Activated T-helper 1 cell treated with anti-CD3 and anti-CD28 coated beads, Interleukin-12 subunit alpha, Interleukin-12 subunit beta, Interleukin-2, Interleukin-4 antibody, amounts not matched to agents 30 ng/mL and 10 ng/mL and 1 ng/mL, durations not matched to agents 14 hours and 24 hours and 36 hours (primary cell): ENCODE measurements around the gene HEPACAM. TPM values are rescaled to one million over a fixed set of nuclear protein-coding genes. Genes with fewer than 3 reads are reported as not detected.

Experiments used
- DNase-seq: peaks from one replicate; pipeline ENCODE4 v3.0.0; 2021; ENCODE audit warnings: low spot score
- H3K27ac Mint-ChIP-seq: one replicate; pipeline ENCODE4 v1.8.0; 2021; ENCODE audit warnings: mild to moderate bottlenecking, mixed read lengths
- H3K27me3 Mint-ChIP-seq: one replicate; pipeline ENCODE4 v1.8.0; 2022; ENCODE audit warnings: mild to moderate bottlenecking, moderate library complexity, mixed read lengths; ENCODE audit not compliant: insufficient read depth
- H3K36me3 Mint-ChIP-seq: one replicate; pipeline ENCODE4 v1.8.0; 2021; ENCODE audit warnings: low read depth, mixed read lengths
- H3K4me1 Mint-ChIP-seq: one replicate; pipeline ENCODE4 v1.8.0; 2021; ENCODE audit warnings: low read depth, mixed read lengths
- H3K4me3 Mint-ChIP-seq: one replicate; pipeline ENCODE4 v1.8.0; 2021; ENCODE audit warnings: mild to moderate bottlenecking, moderate library complexity, mixed read lengths
- H3K9me3 Mint-ChIP-seq: one replicate; pipeline ENCODE4 v1.8.0; 2021; ENCODE audit warnings: mixed read lengths
- intact Hi-C: fragments of 100-400 bp; cut with micrococcal nuclease; formaldehyde crosslinking; loops from one replicate; pipeline ENCODE4 v1.15.1; 2024
- total RNA-seq: library from RNA; stranded (reverse); gene quantifications from 2 replicates; pipeline ENCODE4 v1.2.3, GENCODE V29; 2022

Gene HEPACAM
- total RNA-seq, 1 donor from 2014 or later: not detected

DNA sequence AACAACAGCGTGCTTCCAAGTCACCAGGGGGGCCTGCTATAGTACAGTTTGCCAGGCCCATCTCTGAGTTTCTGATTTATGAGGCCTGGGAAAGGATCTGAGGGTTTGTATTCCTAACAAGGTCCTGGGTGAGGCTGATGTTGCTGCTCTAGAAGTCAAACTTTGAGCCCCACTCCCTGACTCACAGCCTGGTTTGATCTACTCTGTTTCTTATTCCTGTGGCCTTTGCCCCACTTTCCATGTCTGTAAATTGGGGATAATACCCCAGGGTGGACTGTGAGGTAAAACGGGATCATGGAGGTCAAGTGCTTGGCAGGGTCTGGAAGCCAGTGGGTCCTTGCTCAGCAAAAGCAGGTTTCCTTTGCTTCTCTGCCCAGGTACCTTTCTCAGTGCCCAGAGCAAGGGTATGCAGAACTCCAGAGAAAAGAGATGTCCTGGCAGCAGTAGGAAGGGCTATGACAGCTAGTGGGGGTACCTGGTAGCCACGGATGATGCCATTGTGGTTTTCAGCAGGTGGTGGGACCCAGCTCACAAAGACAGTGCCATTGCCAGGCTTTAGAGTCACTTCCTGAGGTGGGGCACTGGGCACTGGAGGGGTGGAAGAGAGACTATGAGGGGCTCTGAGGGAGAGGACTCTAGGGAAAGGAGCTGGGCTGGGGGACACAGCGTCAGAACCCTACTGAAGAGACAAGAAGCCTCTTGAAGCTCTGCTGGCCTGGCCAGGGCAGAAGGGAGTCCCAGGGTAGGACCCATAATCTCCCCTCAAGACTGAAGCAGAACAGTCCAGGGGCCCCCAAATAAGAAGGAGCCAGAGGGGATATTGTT, 41.0 kb downstream of the HEPACAM start:
- no peak for DNase-seq
- Mint-ChIP-seq H3K4me3 (no peak overlapping the region), H3K9me3 (no peaks in the 10 kb centered on the region), H3K27me3 (peaks cover 18% of the 10 kb centered on the region), H3K36me3 (no peaks in the 10 kb centered on the region), H3K27ac (no peak overlapping the region), H3K4me1 (peaks cover 4% of the 10 kb centered on the region)
- intact Hi-C loops: no loop called here

DNA sequence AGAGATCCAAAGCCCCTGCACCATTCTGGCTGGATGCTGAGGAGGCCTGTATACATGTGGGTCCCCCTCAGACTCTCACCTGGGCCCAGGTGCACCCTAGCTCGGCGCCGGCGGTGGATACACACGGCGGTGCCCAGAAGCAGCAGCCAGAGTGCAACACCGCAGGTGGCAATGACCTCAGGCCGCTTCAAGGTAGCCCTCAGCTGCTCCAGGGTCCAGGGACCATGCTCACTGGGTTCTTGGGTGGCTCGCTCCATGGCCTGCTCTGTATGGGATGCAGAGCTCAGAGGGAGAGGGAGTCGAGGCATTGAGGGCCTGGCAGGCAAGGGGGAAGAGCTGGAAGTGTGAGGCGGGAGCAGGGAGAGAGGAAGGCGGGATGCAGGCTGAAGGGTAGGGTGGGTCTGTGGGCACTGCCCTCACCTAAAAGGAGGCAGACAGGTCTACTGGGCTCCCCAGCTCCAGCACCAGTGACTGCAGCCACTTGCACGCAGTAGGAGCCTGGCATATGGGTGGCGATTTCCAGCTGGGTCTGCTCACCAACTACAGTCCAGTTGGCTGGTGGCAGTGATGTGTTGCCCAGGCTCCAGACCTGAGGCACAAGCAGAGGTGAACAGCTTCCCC, 42.0 kb downstream of the HEPACAM start:
- Mint-ChIP-seq H3K9me3 (no peaks in the 10 kb centered on the region), H3K27ac (no peak overlapping the region), H3K36me3 (no peaks in the 10 kb centered on the region), H3K4me3 (no peak overlapping the region), H3K4me1 (peaks cover 4% of the 10 kb centered on the region), H3K27me3 (peaks cover 16% of the 10 kb centered on the region)
- no peak for DNase-seq
- intact Hi-C loops: no loop called here

DNA sequence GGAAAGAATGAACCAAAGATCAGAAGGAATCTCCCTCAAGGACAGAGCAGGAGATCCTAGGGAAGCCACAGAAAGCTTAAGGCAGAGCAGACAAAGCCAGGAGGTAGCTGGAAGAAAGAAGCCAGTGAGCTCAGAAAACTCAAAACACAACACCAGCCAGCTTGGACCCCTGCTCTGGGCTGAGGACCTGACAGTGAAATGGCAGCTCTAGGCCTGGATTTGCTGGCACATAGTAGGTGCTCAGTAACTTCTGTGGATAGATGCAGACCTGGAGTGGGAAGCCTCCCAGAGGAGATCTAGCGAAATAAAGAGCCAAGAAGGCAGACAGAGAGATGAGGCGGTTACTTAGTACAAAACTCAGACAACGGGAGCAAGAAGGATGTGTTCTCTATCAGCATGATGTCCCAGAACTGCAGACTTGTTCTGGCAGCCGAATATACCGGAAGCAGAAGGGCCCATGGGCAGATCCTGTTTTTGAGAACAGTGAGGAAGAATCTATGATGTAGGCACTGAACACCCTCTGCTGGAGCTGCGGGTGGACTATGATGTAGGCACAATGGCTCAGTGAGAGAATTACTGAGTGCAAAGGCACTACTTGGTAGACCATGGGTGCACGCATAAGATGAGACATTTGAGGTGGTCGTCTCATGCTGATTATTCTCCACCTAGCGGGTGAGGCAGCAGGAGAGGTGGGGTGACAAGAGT, 42.9 kb downstream of the HEPACAM start:
- intact Hi-C loops: no loop called here
- Mint-ChIP-seq H3K9me3 (no peaks in the 10 kb centered on the region), H3K4me3 (no peak overlapping the region), H3K36me3 (no peaks in the 10 kb centered on the region), H3K27ac (no peak overlapping the region), H3K4me1 (peaks cover 4% of the 10 kb centered on the region), H3K27me3 (peaks cover 13% of the 10 kb centered on the region)
- no peak for DNase-seq

DNA sequence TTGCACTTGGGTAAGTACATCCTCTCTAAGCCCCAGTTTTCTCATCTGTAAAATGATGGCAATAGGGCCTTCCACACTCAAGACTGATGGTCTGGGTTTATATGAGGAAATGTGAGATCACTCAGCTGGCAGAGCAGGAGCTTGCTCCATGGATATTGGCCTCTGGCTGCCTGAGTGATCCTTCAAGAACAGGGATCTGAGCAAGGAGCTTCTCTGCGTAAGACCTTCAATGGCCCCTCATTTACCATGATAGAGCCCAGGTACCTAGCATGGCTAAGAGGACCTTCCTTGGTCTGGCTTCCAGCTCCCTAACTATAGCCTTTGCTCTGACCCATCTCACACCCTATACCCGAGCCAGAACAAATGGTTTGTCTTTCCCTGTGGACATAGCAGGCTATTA, 43.7 kb downstream of the HEPACAM start:
- H3K4me3 Mint-ChIP-seq: no peak overlapping the region
- intact Hi-C loops: no loop called here
- H3K36me3 Mint-ChIP-seq: no peaks in the 10 kb centered on the region
- H3K9me3 Mint-ChIP-seq: no peaks in the 10 kb centered on the region
- no peaks in the 10 kb centered on the region for H3K4me1 Mint-ChIP-seq
- H3K27me3 Mint-ChIP-seq: peaks cover 13% of the 10 kb centered on the region
- no peak overlapping the region for H3K27ac Mint-ChIP-seq
- no peak for DNase-seq

DNA sequence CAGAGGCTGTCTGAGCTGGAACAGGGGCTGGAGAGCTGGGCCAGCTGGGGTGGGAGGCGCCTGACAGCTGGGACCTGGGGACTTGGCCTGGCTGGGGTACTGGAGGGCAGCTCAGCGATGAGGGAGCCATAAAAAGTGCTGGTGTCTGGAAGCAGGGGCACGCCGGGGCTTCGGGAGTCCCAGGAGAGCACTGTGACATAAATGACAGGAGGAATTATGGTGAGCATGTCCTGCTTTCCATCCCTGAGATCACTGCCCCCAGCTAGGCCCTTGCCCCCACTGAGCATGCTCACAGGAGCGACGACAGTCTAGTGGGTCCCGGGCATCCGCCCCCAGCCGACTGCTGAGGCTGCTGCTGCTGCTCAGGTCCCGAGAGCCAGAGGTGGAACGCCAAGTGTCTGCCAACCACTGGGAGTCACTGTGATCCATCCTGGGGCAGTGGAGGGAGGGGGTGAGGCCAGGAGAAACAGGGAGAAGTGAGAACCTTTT, 44.4 kb downstream of the HEPACAM start:
- no peaks in the 10 kb centered on the region for H3K4me1 Mint-ChIP-seq
- intact Hi-C loops: no loop called here
- peaks cover 13% of the 10 kb centered on the region for H3K27me3 Mint-ChIP-seq
- no peaks in the 10 kb centered on the region for H3K36me3 Mint-ChIP-seq
- no peak overlapping the region for H3K27ac Mint-ChIP-seq
- H3K4me3 Mint-ChIP-seq: no peak overlapping the region
- H3K9me3 Mint-ChIP-seq: no peaks in the 10 kb centered on the region
- DNase-seq: no peak

DNA sequence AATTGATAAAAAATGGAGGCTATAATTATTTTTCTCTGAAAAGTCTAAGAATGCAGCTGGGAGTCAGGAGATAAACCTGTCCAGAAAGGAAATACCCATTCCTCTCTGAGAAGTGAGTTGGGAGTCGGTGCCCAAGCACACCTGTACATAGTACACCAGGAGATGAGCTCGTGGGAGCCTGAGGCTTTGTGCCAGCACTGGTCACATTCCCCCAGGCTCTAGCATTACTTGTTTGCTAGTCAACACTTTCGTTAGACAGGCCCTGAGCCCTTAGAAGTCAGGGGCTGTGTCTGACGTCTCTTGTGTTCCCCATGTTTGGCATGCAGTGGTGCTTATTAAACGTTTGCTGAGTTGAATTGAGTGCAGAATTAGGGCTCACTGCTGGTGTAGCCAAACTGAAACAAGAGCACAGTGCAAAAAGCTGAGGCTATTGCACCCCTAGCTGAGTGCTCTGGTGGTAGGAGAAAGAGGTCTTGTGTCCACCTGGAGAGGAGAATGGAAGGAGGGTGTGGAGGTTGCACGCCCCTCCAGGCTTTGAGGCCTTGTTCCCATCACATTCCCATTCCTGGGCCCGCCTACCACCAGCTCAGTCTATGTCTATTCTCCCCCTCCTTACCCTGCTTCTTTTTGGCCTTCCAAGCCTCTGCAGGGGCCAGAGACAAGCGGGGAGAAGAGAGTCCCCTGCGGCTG, 45.0 kb downstream of the HEPACAM start:
- H3K27ac Mint-ChIP-seq: no peak overlapping the region
- peaks cover 13% of the 10 kb centered on the region for H3K27me3 Mint-ChIP-seq
- H3K36me3 Mint-ChIP-seq: no peaks in the 10 kb centered on the region
- H3K4me3 Mint-ChIP-seq: no peak overlapping the region
- intact Hi-C loops: no loop called here
- no peaks in the 10 kb centered on the region for H3K9me3 Mint-ChIP-seq
- no peaks in the 10 kb centered on the region for H3K4me1 Mint-ChIP-seq
- no peak for DNase-seq

DNA sequence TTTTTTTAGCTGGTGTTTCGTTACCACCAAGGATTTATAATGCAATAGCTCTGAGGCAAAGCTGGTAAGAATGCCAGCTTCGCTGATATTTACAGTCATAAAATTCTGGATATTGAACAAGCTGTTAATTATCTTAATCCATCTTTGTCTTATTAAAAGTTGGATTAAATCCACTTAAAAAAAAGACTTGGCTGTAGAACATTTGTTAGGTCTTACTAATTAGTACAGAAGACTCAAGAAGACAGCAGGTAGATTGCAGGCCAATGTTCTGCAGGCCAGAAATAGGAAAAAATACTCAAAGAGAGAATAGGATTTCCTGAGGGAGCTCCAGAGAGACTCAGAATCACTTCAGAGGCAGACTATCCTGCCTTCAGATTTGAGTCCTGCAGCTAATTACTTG, 45.7 kb downstream of the HEPACAM start:
- Mint-ChIP-seq H3K9me3 (no peaks in the 10 kb centered on the region), H3K4me1 (no peaks in the 10 kb centered on the region), H3K4me3 (no peak overlapping the region), H3K36me3 (no peaks in the 10 kb centered on the region), H3K27me3 (peaks cover 16% of the 10 kb centered on the region), H3K27ac (no peak overlapping the region)
- intact Hi-C loops: no loop called here
- no peak for DNase-seq

DNA sequence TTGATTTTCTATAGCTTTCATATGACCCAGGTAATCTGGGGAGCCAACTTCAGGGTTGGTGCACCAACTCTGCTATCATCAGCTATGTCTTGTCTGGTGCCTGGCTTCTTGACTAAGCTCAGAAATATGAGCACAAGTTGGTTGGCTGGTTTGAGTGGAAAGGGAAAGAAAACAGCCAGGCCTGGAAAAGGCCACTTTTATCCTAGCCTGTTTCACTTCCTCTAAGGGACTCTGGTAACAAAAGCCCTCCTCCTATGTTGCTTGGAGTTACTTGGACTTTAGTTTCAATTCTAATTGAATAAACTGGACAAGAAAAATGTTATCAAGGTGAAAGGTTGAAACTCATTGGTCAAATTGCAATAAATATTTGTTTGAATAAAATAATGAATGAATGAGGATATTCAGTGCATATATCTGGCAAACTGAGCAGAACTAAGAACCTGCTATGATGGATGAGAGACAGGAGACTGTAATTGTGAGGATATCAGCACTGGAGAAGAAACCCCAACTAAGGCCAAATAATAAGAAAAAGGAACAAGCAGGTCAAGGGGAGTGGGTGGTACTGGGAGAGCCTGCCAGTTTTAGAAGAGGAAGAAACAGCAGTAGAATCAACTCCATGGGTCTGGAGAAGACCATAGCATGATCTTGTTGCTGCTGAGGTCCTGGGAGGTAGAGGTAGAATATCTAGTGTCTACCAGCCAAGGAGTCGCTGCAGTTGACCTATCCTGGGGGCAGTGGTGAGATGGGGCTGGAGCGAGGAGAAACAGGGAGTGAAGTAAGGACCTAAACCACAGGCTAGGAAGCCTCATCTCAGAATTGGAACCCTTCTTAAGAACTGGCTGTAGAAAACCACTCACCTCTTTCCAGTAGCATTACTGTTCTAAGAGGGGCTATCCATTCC, 46.4 kb downstream of the HEPACAM start:
- H3K27me3 Mint-ChIP-seq: peaks cover 14% of the 10 kb centered on the region
- no peaks in the 10 kb centered on the region for H3K9me3 Mint-ChIP-seq
- no peak overlapping the region for H3K27ac Mint-ChIP-seq
- intact Hi-C loops: no loop called here
- H3K4me3 Mint-ChIP-seq: no peak overlapping the region
- H3K4me1 Mint-ChIP-seq: no peaks in the 10 kb centered on the region
- DNase-seq: no peak
- no peaks in the 10 kb centered on the region for H3K36me3 Mint-ChIP-seq

DNA sequence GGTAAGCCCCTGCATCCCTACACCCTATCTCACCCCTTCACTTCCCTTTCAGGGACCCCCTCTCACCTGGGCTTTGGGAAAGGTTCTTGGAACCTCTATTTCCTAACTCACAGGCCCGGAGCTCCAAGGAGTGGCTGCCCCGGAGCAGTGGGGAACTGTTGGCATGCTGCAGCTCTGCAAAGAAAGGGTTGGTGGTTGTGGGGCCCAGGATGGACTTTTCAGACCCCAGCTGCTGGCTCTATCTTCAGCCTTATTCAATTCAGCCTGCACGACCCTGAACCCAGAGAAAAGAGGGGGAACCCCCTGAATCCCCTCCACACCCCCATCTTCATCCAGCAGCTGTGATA, 48.2 kb downstream of the HEPACAM start:
- H3K4me3 Mint-ChIP-seq: no peak overlapping the region
- H3K9me3 Mint-ChIP-seq: no peaks in the 10 kb centered on the region
- H3K27me3 Mint-ChIP-seq: peaks cover 11% of the 10 kb centered on the region
- no peak overlapping the region for H3K27ac Mint-ChIP-seq
- no peaks in the 10 kb centered on the region for H3K4me1 Mint-ChIP-seq
- H3K36me3 Mint-ChIP-seq: no peaks in the 10 kb centered on the region
- no peak for DNase-seq
- intact Hi-C loops: no loop called here

DNA sequence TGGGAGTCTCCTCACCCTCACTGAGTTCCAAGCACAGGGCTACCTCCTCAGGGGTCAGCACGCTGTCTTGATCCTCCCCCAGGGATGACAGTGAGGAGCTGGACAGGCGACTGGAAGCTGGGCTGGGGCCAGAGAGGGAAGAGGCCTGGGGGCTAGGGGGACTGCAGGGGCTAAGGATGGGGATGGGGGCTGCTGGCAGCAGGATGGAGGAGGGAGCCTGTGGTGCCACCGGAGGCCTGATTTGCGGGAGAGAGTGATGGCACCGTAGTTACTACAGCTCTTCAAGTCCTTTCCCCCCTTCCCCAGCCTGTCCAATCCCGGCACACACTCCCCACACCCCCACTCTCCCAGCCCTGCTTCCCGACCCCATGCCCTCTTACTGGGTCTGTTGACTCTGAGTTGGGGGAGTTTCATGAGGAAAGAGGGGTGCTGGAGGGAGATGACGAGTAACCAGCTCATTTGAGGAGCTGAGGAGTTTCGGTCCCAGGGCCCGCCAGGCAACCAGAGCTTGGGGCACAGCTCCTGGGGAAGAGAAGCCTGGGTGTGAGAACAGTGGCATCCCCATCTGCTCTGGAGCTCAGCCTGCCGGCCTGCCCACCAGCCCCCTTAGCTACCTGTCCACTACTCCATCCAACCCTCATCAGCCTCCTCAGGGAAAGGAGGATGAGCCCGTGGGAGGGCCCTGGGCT, 48.7 kb downstream of the HEPACAM start:
- no peak overlapping the region for H3K27ac Mint-ChIP-seq
- no peaks in the 10 kb centered on the region for H3K36me3 Mint-ChIP-seq
- no peak overlapping the region for H3K4me3 Mint-ChIP-seq
- intact Hi-C loops: no loop called here
- H3K4me1 Mint-ChIP-seq: no peaks in the 10 kb centered on the region
- DNase-seq: no peak
- peaks cover 11% of the 10 kb centered on the region for H3K27me3 Mint-ChIP-seq
- H3K9me3 Mint-ChIP-seq: no peaks in the 10 kb centered on the region

DNA sequence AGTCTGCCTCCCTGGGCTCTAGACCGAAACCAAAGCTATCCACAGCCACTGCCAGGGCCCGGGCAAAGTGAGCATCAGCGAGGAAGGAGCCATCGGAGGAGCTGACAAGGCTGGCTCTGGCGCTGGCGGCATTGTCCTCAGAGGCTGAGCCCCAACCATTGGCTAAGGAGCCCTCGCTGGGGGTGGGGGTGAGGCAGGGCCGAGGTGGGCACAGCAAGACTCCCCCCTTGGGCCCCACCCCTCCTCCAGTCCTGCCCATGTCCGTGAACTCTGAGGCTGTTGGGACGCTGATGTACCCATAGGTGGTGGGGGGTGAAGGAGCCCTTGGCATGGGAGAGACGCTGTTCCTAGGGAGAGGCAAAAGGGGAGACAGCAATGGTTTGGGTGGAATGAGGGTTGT, 49.4 kb downstream of the HEPACAM start:
- no peak for DNase-seq
- Mint-ChIP-seq H3K36me3 (no peaks in the 10 kb centered on the region), H3K4me3 (no peak overlapping the region), H3K27me3 (peaks cover 11% of the 10 kb centered on the region), H3K27ac (no peak overlapping the region), H3K9me3 (no peaks in the 10 kb centered on the region), H3K4me1 (no peaks in the 10 kb centered on the region)
- intact Hi-C loops: no loop called here
